HG03196 (cell line): ENCODE results near the gene KLHL17.

Experiments used
- ATAC-seq: cut with Tn5 transposase; IDR thresholded peaks from one replicate; pipeline ENCODE4 v1.9.1; 2021; ENCODE audit not compliant: unreplicated experiment

The KLHL17 gene

DNA sequence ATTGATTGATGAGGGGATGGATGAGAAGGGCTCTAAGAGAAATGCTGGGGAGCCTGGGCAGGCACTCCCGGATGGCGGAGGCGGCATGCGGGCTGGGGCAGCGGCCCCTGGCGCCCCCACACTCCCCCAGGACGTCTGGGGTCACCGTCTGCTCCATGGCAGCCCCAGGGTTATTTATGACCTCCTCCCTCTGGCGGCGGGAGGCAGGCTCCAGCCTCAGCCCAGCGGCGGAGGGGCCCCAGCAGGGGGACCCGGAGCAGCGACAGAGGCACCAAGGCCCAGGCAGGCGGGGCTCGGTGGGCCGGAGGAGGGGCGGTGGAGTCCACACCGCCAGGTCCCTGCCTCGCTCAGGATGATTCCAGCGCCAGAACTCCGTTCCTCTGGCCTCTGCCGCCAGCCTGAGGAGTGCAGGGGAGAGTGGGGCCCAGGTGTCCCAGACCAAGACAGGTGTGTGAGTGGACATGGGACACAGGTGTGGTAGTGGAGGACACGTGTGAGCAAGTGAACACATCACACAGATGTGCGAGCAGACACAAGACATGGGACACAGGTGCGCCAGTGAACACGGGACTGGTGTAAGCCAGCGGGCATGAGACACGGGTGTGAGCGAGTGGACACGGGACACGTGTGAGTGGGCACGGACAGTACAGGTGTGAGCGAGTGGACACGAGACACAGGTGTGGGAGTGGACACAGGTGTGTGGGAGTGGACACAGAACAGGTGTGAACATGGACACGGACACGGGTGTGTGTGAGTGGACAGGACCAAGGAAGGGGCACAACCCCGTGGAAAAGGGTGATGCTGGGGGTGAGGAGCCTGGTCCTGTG, 39.2 kb upstream of the KLHL17 start:
- no peak for ATAC-seq

DNA sequence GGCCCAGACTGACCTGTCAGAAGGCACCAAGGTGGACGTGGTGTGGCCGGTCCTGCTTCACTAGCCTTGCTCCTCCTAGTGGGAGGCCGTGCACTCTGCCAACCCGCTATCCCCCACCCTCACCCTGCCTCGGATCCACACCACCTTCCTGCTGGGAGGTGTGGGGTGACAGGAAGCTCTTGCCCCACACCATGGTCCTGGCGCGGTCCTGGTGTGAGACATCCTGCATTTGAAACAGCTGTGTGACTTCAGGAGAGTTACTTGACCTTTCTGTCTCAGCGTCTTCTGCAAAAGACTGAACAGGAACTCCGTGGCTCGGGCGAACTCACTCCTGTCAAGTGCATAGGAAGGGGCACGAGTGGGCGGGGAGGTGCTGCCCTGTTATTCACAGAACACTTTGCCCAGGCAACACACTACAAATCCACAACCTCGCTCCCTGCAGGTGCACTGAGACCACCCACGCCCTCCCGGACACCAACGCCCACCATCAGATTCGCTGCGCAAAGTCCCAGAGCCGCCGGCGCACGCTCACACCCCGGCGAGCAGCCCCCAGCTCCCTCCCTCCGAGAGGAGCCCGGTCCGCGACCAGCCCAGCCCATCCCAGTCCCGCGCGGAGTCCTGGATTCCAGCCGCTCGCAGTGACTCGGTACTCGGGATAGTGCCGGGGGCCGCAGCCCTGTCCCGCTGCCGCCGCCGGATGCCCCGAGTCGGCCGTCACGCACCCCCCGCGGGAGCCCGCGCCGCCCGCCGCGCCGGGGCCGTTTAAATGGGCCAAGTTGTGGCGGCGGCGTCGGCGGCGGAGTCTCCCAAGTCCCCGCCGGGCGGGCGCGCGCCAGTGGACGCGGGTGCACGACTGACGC, 37.0 kb upstream of the KLHL17 start, which contains the start of gene SAMD11:
TSS of gene SAMD11 (plus strand) at position 793 of the 860 bp plus-strand sequence. CDS start 509 bp downstream, outside the sequence.
- ATAC-seq, result no peak

DNA sequence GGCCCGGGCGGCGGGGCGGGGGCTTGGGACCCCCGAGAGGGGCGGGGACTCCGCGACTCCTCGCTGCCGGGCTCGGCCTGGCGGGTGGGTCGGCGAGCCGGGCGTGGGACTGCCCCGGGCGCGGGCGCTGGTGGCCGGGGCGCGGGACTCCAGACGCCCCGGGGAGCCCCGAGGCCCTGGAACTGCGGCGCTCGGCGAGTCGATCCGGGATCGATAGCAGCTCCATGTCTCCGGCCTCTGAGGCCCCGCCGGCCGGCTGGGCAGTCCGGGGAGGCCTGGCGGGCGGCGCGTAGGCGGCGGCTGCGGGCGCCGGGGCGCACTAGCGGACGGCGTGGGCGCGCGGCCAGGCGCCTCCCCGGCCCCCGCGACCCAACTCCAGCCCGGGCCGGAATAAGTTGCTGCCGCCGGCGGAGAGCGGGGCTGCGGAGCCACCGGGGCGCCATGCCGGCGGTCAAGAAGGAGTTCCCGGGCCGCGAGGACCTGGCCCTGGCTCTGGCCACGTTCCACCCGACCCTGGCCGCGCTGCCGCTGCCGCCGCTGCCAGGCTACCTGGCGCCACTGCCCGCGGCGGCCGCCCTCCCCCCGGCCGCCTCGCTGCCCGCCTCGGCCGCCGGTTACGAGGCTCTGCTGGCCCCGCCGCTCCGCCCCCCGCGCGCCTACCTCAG, 36.3 kb upstream of the KLHL17 start:
- no peak for ATAC-seq

DNA sequence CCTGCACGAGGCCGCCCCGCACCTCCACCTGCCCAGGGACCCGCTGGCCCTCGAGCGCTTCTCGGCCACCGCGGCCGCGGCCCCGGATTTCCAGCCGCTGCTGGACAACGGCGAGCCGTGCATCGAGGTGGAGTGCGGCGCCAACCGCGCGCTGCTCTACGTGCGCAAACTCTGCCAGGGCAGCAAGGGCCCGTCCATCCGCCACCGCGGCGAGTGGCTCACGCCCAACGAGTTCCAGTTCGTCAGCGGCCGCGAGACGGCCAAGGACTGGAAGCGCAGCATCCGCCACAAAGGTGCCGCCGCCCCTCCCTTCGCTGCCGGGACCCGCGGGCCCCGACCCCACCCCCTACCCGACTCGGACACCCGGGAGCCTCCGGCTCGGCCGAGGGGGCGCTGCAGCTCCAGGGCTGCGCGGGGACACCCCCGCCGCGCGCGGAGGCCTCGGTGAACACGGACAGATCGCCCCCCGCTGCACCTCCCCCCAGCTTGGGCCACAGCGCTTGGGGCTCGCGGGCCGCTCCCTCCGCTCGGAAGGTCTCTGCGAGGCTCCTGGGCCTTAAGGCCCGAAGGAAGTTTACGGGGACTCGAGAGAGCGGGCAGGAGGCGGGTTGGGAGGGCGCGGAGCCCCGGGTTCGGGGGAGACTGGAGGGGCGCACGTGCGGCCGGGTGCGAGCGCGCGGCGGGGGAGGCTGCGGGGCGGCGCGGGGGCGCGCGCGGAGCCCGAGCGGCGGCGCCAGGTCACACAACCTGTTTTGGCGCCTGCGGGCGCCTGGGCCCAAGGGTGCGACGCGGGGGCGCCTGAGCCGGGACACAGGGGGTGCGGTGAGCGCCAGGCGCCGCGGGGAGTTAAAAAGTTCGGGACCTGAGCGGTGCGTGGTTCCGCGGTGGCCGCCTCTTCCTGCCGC, 35.5 kb upstream of the KLHL17 start:
- no peak for ATAC-seq

DNA sequence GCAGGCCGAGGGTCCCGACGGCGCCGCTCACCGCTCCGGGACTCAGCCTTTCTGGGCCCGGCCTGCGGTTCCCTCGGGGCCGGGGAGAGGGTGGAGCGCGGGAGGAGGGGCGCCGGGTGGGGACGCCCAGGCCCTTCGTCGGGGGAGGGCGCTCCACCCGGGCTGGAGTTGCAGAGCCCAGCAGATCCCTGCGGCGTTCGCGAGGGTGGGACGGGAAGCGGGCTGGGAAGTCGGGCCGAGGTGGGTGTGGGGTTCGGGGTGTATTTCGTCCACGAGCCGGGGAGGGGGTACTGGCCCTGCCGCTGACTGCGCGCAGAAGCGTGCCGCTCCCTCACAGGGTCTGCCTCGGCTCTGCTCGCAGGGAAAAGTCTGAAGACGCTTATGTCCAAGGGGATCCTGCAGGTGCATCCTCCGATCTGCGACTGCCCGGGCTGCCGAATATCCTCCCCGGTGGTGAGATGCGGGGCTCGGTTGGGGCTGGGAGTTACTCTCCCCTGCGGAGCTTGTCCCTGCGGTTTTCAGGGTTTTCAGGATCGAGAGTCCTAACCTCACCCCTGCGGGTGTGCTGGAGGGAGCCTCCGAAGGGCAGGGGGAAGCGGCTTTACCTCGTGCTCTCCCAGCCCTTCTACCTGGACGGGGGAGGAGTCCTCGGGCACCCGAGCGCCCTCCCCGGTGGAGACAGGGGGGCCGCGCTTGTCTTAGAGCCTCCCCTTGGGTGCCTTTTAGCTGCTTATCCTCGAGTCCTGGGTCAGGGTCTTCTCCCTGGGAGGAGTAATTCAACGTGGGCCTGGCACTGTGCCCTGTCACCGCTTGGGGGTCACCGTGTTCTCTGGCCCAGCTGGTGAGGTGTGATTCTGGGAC, 34.6 kb upstream of the KLHL17 start:
- ATAC-seq, result no peak

DNA sequence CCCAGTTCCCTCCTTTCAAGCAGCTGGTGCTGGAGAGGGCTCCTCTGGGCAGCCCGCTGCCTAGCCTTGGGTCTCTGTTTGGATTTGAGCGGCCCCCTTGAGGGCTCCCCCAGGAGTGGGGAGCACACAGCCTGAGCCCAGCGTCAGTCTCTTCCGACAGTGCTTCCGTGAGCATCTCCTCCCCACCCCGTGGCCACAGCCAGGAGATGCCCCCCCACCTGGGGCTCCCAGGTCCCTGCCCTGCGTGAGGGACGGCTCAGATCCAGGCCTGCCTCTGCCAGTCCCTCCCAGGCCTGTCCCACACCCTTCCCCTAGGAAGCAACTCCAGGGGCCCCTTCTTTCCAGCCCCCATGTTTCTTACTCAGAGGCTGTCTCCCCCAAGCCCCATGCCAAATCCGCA, 33.1 kb upstream of the KLHL17 start:
- no peak for ATAC-seq

DNA sequence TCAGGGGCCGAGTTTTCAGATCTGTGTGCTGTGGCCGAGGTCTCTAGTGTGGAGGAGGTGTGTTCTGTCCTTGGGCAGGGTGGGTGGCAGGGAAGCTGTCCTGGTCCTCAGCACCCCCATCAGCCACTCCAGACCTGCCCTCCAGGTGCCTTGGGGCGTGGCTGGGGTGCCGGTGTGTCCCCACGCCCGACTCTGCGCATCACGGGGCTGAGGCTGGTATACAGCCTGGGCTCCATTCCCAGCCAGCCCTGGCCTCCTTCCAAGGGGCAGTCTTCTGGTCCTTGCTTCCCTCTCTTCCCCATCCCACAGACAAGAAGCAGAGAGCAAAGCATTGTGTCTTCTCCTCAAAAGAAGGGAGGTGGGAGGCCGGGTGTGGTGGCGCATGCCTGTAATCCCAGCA, 32.6 kb upstream of the KLHL17 start:
- ATAC-seq, result no peak

DNA sequence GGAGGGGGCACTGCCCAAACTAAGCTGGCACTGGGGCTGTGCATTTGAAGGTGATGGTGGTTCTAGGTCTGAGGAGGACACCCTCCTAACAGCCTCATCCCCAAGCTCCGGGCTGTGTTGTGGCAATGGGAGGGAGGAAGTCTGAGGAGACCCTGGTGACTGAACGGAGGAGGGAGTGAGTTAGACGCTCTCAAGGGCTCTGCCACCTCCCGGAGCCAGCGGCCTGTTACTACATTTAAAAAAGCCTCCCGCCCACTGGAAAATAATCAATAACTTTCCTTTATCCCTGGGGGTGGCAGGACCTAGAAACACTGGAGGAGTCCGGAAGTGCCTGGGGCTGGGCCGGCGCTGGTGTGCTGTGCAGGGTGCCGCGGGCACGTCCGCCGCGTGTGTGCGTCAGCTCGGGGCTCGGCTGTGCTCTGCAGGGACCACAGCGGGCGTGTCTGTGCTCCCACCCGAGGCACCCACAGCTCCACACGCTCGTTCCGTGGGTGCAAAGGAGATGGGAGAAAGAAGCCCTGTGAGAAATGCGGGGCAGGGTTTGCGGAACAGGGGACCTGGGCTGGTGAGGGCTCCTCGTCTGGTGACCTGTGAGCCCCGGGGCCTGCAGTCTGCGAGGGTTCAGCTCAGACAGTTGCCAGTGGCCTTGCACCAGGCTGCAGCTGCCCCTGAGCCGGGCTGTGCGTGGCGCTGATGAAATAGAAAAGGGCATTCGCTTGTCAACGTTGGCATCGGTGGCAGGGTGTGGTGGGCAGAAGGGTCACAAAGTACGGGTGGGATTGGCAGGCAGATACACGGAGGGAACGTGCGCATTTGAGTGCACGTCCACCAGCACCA, 31.3 kb upstream of the KLHL17 start:
- ATAC-seq, result no peak

DNA sequence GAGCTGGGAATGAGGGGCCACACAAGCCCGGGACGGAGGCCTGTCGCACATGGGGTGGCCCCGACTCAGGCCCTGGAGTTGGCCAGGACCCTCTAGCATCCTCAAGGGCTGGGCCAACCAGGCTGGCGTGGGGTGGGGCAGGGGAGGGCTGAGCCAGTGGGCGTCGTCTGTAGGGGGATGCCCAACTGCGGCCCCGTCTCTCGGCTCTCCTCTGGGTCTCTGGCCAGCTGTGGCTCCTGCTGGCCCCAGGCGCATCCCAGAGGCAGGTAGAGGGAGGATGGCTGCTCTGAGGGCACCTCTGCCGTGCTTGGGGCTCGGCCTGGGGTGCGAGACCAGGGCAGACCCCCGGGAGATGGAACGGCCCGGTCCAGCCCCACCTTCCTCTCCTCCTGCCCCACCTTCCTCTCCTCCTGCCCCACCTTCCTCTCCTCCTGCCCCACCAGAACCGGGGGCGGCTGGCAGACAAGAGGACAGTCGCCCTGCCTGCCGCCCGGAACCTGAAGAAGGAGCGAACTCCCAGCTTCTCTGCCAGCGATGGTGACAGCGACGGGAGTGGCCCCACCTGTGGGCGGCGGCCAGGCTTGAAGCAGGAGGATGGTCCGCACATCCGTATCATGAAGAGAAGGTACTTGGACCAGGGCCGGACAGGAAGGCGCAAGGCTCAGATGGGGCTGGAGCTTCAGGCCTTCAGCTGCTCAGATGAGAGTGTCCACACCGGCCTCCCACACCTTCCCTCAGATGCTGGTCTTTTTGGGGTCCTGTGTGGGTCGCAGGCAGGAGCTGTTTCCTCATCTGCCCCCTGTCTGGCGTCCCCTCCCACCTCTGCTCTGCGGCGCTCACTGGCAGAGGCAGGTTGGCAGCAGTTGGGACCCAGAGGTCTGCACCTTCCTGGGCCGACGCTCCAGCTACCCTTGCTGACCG, 30.4 kb upstream of the KLHL17 start:
- no peak for ATAC-seq

DNA sequence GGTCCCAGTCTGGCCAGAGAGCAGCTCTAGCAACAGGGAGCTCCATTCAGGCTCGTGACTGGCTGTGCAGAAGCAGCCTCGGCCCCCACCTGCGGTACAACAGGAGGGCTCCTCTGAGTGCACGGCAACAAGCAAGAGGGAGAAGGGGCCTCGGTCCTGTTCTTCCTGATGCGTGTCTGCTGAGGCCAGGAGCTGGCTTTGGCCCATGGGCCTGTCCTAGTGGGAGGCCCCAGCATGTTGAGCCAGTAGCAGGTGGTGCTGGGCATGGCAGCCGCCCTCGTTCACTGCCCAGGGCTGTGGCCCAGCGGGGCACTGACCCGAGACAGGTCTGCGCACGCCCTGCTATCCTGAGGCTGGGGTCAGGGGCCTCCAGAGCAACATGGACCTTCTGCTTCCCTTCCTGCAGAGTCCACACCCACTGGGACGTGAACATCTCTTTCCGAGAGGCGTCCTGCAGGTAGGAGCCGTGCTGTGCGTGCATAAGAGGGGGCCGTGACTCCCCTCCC, 29.7 kb upstream of the KLHL17 start:
- no peak for ATAC-seq

DNA sequence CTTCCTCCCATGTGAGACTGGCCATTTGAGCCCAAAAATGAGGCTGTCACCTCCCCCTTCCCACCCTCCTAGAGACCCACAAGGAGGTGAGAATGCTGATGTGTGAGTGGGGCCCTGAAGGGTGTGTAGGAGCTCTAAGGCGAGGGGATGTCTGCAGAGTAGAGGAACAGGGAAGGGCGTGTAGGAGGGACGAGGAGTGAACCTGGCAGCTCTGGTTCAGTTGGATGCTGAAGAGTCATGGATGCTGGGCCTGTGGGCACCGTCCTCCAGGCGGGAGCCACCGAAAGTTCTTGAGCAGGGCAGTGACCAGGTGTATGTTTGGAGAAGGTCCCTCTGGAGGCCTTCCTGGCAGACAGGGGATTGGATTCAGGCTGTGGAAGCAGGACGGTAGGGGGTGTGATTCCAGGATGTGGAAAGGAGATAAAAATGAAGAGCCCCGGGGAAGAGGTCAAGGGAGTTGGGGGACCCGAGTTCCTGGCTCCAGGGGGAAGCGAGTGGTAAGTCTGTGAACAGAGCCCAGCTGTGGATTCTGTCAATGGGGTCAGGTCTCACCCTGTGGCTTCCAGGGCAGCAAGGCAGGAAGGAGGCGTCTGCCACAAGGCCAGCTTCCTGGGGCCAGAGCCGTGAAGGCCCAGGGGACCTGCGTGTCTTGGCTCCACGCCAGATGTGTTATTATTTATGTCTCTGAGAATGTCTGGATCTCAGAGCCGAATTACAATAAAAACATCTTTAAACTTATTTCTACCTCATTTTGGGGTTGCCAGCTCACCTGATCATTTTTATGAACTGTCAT, 28.8 kb upstream of the KLHL17 start:
- ATAC-seq, result no peak

DNA sequence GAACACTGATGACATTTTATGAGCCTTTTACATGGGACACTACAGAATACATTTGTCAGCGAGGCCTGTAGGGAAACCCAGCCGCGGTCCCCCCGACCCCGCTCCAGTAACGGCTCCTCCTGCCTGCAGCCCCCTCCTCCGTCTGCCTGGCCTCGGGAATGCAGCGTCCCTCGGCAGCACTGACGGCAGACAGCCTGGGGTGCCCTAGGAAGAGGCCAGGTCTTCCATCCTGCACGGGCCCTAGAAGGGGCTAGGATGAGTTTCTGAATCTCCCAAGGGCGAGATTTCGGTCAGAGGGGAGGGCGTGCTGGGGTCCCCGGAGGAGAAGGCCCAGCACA, 28.2 kb upstream of the KLHL17 start:
- no peak for ATAC-seq

DNA sequence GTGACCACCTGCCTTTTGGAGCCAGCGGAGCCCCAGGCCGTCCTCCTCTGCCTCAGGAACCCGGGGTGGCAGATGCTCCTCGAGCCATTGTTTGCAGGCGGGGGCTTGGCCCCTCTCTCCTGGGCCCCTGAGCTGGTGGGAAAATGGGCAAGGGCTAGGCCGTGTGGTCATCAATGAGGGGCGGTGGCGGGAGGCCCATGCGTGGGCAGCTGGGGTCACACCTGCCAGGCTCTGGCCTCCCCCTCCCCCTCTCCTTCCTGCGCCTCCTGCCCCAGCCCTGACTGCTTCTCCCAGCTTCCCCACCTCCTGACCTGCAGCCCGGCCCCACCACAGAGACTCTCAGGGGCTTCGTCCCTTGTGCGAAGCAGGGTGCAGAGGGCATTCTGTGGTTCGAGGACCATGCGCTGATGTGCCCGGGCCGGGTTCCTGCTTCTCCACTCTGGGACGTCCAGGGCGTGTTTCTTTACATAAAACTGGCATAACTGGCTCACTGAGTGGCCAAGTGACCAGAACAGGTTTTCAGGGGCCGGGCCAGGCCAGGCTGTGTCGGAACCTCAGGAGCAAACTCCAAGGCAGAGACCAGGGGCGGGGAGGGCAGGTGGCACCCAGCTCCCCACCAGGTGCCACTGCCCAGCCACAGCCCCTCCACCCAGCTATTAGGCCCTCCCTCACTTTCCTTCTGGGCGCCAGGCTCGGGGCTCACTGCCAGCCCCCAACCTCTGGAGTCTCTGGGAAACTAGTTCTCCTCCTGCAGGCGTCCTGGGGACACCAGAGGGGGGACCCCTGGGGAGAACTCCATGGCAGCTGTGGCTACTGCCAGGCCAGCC, 27.4 kb upstream of the KLHL17 start:
- no peak for ATAC-seq

DNA sequence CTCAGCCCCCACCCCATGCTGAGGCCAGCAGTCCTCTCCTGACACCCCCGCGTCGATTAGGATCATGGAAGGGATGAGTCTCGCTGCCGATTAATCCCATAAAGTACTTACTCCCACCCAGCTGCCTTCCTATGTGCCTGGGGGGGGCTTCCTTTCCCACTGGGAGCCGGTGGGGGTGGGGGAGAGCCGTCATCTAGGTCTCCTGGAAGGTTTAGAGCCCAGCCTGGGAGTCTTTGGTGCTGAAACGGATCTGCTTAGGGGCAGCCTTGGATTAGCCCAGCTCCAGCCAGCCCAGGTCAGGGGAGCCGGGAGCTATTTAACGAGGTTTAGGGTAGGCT, 26.8 kb upstream of the KLHL17 start:
- no peak for ATAC-seq

DNA sequence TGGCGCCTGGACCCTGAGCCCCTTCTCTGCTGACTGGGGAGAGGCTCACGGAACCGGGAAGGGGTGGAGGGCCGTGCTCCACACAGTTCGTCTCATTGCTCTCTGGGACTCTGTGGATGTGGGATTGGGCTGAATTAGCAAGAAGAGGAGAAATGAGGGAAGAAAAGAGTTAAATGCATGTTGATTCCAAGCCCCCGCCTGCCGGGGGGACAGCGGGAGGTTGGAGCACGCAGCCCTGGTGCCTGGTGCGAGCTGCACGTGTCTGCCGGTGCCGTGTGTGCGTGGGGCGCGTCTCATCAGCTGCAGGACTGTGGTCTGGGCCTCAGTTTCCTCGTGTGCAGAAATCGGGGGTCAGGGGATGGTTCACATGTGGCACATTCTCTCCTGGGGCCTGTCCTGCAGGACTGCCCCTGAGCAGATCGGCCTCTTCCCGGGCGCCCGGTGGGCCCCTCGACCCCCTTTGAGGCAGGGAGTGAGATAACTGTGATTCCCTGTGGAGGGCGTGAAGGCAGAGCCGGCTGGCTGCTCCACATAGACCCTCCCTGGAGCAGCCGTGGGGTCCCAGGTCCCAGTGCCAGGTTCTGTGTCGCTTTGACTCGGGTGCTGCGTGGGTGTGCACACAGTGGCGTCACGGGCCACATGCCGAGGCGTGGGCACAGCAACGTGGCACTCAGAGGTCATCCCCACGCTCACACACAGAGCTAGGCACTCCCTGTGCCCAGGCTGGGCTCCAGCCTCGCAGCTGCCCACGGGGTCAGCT, 25.2 kb upstream of the KLHL17 start:
- ATAC-seq, result no peak
